GM21381 (cell line): ENCODE results near the gene PTPRF.
"Not testable (repeated sequence)": the region's sequence is repeated elsewhere in the genome, so short reads cannot be mapped to it uniquely, and the experiment has no call there.

ENCODE experiments used
- ATAC-seq: cut with Tn5 transposase; IDR thresholded peaks from one replicate; pipeline ENCODE4 v1.9.1; 2021; ENCODE audit warnings: mild to moderate bottlenecking, moderate library complexity; ENCODE audit not compliant: unreplicated experiment

The PTPRF gene

GRCh38 chr1:43537423-43538142, 6.9 kb downstream of the PTPRF start:
- no peak for ATAC-seq

- ATAC-seq, result no peak
Observed at GRCh38 chr1:43538143-43538487, 7.4 kb downstream of the PTPRF start.

- no peak for ATAC-seq
Observed at GRCh38 chr1:43538969-43539368, 8.3 kb downstream of the PTPRF start.

- ATAC-seq, result no peak
Observed at GRCh38 chr1:43539726-43540434, 9.2 kb downstream of the PTPRF start.

GRCh38 chr1:43540653-43541071, 10.0 kb downstream of the PTPRF start:
- ATAC-seq, result no peak

- ATAC-seq, result no peak
Observed at GRCh38 chr1:43541141-43541540, 10.5 kb downstream of the PTPRF start.

- no peak for ATAC-seq
Observed at GRCh38 chr1:43541721-43542401, 11.2 kb downstream of the PTPRF start.

- no peak for ATAC-seq
Observed at GRCh38 chr1:43542527-43543458, 12.1 kb downstream of the PTPRF start.

GRCh38 chr1:43543567-43543966, 12.9 kb downstream of the PTPRF start:
- ATAC-seq, result no peak

- ATAC-seq, result no peak
Observed at GRCh38 chr1:43545339-43545694, 14.6 kb downstream of the PTPRF start.

GRCh38 chr1:43545695-43546387, 15.2 kb downstream of the PTPRF start:
- ATAC-seq, result no peak

GRCh38 chr1:43546388-43547100, 15.9 kb downstream of the PTPRF start:
- no peak for ATAC-seq

- ATAC-seq, result no peak
Observed at GRCh38 chr1:43547538-43548072, 16.9 kb downstream of the PTPRF start.

- ATAC-seq, result no peak
Observed at GRCh38 chr1:43548285-43549271, 17.9 kb downstream of the PTPRF start.

- ATAC-seq, result not testable (repeated sequence)
Observed at GRCh38 chr1:43549394-43549793, 18.7 kb downstream of the PTPRF start.

- no peak for ATAC-seq
Observed at GRCh38 chr1:43549921-43550597, 19.4 kb downstream of the PTPRF start.

- ATAC-seq, result no peak
Observed at GRCh38 chr1:43550598-43551246, 20.0 kb downstream of the PTPRF start.
